CD4-positive, alpha-beta T cell treated with Interleukin-17A for 1 hour (primary cell): ENCODE measurements around the gene EFNA5.

Experiments used
- DNase-seq: peaks from one replicate; pipeline ENCODE4 v3.0.0-alpha.2; 2020

EFNA5 gene

GRCh38 chr5:107383414-107383813, 287.3 kb downstream of the EFNA5 start:
- DNase-seq: no peak

GRCh38 chr5:107381189-107381856, 289.4 kb downstream of the EFNA5 start:
- DNase-seq: no peak

GRCh38 chr5:107380654-107381053, 290.1 kb downstream of the EFNA5 start:
- no peak for DNase-seq

GRCh38 chr5:107378218-107378899, 292.4 kb downstream of the EFNA5 start:
- no peak for DNase-seq

- no peak for DNase-seq
These were observed 293.5 kb downstream of the EFNA5 start for GRCh38 chr5:107377277-107377609.

GRCh38 chr5:107376546-107377276, 294.0 kb downstream of the EFNA5 start:
- no peak for DNase-seq

- no peak for DNase-seq
These were observed 297.0 kb downstream of the EFNA5 start for GRCh38 chr5:107373549-107374263.

- DNase-seq: no peak
These were observed 297.9 kb downstream of the EFNA5 start for GRCh38 chr5:107372723-107373450.

GRCh38 chr5:107370396-107370968, 300.3 kb downstream of the EFNA5 start:
- DNase-seq: no peak

GRCh38 chr5:107369622-107370021, 301.1 kb downstream of the EFNA5 start:
- no peak for DNase-seq

GRCh38 chr5:107368615-107369014, 302.1 kb downstream of the EFNA5 start:
- DNase-seq: no peak

- no peak for DNase-seq
These were observed 302.8 kb downstream of the EFNA5 start for GRCh38 chr5:107367939-107368338.

GRCh38 chr5:107367480-107367879, 303.3 kb downstream of the EFNA5 start:
- DNase-seq: no peak

GRCh38 chr5:107365320-107366109, 305.2 kb downstream of the EFNA5 start:
- peak; percentile 34 for DNase-seq

- no peak for DNase-seq
These were observed 306.1 kb downstream of the EFNA5 start for GRCh38 chr5:107364443-107365319.

GRCh38 chr5:107363768-107364167, 307.0 kb downstream of the EFNA5 start:
- DNase-seq: no peak

- peak; percentile 15 for DNase-seq
These were observed 308.8 kb downstream of the EFNA5 start for GRCh38 chr5:107361945-107362344.

GRCh38 chr5:107359916-107360234, 310.9 kb downstream of the EFNA5 start:
- DNase-seq: no peak

- DNase-seq: no peak
These were observed 311.5 kb downstream of the EFNA5 start for GRCh38 chr5:107359033-107359915.

- DNase-seq: no peak
These were observed 313.8 kb downstream of the EFNA5 start for GRCh38 chr5:107356891-107357290.
